WTC11 (cell line): ENCODE results near the gene UGT2A1. TPM values are rescaled to one million over a fixed set of nuclear protein-coding genes. Genes with fewer than 3 reads are reported as not detected.
"Not testable (repeated sequence)": the region's sequence is repeated elsewhere in the genome, so short reads cannot be mapped to it uniquely, and the experiment has no call there.

Experiments
- ATAC-seq: fragments of 200-7000 bp; cut with Tn5 transposase; 2 replicates; pipeline ENCODE4 v1.10.0; 2021; ENCODE audit warnings: mild to moderate bottlenecking, moderate library complexity
- CTCF ChIA-PET: fragments of 300-600 bp; sonication (Branson Sonifier 250); formaldehyde crosslinking; loops from one replicate; lab custom pipeline; 2021; ENCODE audit warnings: antibody characterized with exemption; lab: Charles Lee
- POLR2A ChIA-PET: fragments of 350-600 bp; sonication (Branson Sonifier 250); formaldehyde crosslinking; loops from one replicate; lab custom pipeline; 2021; ENCODE audit warnings: antibody characterized with exemption; lab: Charles Lee
- DNase-seq: peaks from one replicate; pipeline ENCODE4 v3.0.0; 2021; ENCODE audit warnings: low spot score
- H3K27ac Mint-ChIP-seq: 2 replicates; pipeline ENCODE4 v1.8.0; 2021; ENCODE audit warnings: mixed read lengths
- H3K27me3 Mint-ChIP-seq: 2 replicates; pipeline ENCODE4 v1.8.0; 2021; ENCODE audit warnings: low read depth, mild to moderate bottlenecking, moderate library complexity, mixed read lengths
- H3K36me3 Mint-ChIP-seq: 2 replicates; pipeline ENCODE4 v1.8.0; 2021; ENCODE audit warnings: mixed read lengths
- H3K4me1 Mint-ChIP-seq: 2 replicates; pipeline ENCODE4 v1.8.0; 2022; ENCODE audit warnings: mixed read lengths
- H3K4me3 Mint-ChIP-seq: 2 replicates; pipeline ENCODE4 v1.8.0; 2021; ENCODE audit warnings: mild to moderate bottlenecking, moderate library complexity, mixed read lengths
- H3K9me3 Mint-ChIP-seq: 2 replicates; pipeline ENCODE4 v1.8.0; 2021; ENCODE audit warnings: mixed read lengths
- FOXK1 ChIP-seq: sonication (generic); formaldehyde crosslinking; IDR thresholded peaks from 2 replicates; pipeline ENCODE4 v1.8.0; 2022; ENCODE audit warnings: mild to moderate bottlenecking, moderate library complexity, missing genetic modification reagents
- NR1H2 ChIP-seq: sonication (generic); formaldehyde crosslinking; IDR thresholded peaks from 2 replicates; pipeline ENCODE4 v1.9.0; 2021; ENCODE audit warnings: mild to moderate bottlenecking, moderate library complexity, missing genetic modification reagents
- NR2C2 ChIP-seq: sonication (generic); formaldehyde crosslinking; IDR thresholded peaks from 2 replicates; pipeline ENCODE4 v1.8.0; 2022; ENCODE audit warnings: mild to moderate bottlenecking, missing genetic modification reagents
- SMAD4 ChIP-seq: sonication (generic); formaldehyde crosslinking; IDR thresholded peaks from 2 replicates; pipeline ENCODE4 v1.8.0; 2022; ENCODE audit warnings: mild to moderate bottlenecking, missing genetic modification reagents
- STAT6 ChIP-seq: sonication (generic); formaldehyde crosslinking; conservative IDR thresholded peaks from 2 replicates; pipeline ENCODE4 v1.8.1; 2023; ENCODE audit warnings: mild to moderate bottlenecking, low read depth, missing genetic modification reagents, moderate library complexity
- ZNF219 ChIP-seq: sonication (generic); formaldehyde crosslinking; IDR thresholded peaks from 2 replicates; pipeline ENCODE4 v1.8.0; 2023; ENCODE audit warnings: missing genetic modification reagents, mild to moderate bottlenecking, borderline replicate concordance
- ZNF396 ChIP-seq: fragments of 250-450 bp; sonication (Bioruptor Pico); IDR thresholded peaks from 2 replicates; pipeline ENCODE4 v1.8.0; 2021; ENCODE audit warnings: mild to moderate bottlenecking, moderate library complexity, borderline replicate concordance
- ZNF423 ChIP-seq: fragments of 250-450 bp; sonication (Bioruptor Pico); IDR thresholded peaks from 2 replicates; pipeline ENCODE4 v2.1.2; 2022; ENCODE audit warnings: mild to moderate bottlenecking, moderate library complexity
- ZNF425 ChIP-seq: fragments of 250-450 bp; sonication (Bioruptor Pico); conservative IDR thresholded peaks from 2 replicates; pipeline ENCODE4 v1.9.0; 2021; ENCODE audit warnings: mild to moderate bottlenecking
- total RNA-seq: library from RNA; stranded (reverse); gene quantifications from 3 replicates; pipeline ENCODE4 v1.2.3, GENCODE V29; 2021
- TF ChIP-seq, protein P1 (sequence below): sonication (generic); formaldehyde crosslinking; IDR thresholded peaks from 2 replicates; pipeline ENCODE4 v1.8.1; 2023; ENCODE audit warnings: mild to moderate bottlenecking, missing genetic modification reagents
- TF ChIP-seq, protein P2 (sequence below): sonication (generic); formaldehyde crosslinking; conservative IDR thresholded peaks from 2 replicates; pipeline ENCODE4 v1.8.1; 2022; ENCODE audit warnings: mild to moderate bottlenecking, missing genetic modification reagents

The UGT2A1 gene
- total RNA-seq, 1 experiment from 2014 or later = 0.81 TPM

DNA sequence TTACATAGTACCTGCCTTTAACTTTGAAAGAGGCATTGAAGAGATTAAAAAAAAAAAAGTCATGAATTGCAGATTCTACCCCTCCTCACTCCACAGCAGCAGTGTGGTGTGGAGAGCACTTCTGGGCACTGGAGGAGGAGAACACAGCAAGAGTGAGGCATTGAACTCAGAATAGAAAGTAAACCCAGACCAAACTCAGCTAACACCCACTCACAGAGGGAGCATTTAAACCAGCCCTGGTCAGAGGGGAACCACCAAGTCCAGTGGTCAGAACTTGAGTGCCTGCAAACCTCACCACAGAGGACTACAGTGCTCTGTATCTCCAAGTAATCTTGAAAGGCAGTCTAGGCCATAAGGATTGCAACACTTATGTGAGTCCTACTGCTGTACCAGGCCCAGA lies 15.6 kb upstream of the UGT2A1 start:
- Mint-ChIP-seq H3K4me3 (no peak overlapping the region), H3K4me1 (peaks cover 8% of the 10 kb centered on the region), H3K27ac (no peak overlapping the region), H3K27me3 (no peaks in the 10 kb centered on the region; the same call in 1 of the 2 replicates), H3K9me3 (peaks cover 5% of the 10 kb centered on the region), H3K36me3 (peaks cover 5% of the 10 kb centered on the region)
- TF ChIP-seq ZNF396 (CRISPR knock-in tag) = no peak
- no peak for TF ChIP-seq STAT6
- TF ChIP-seq, protein P1, sequence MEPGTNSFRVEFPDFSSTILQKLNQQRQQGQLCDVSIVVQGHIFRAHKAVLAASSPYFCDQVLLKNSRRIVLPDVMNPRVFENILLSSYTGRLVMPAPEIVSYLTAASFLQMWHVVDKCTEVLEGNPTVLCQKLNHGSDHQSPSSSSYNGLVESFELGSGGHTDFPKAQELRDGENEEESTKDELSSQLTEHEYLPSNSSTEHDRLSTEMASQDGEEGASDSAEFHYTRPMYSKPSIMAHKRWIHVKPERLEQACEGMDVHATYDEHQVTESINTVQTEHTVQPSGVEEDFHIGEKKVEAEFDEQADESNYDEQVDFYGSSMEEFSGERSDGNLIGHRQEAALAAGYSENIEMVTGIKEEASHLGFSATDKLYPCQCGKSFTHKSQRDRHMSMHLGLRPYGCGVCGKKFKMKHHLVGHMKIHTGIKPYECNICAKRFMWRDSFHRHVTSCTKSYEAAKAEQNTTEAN = no peak
- TF ChIP-seq ZNF219 (CRISPR knock-in tag) = no peak
- TF ChIP-seq NR1H2 (CRISPR knock-in tag) = no peak
- no peak for TF ChIP-seq ZNF423
- no peak for TF ChIP-seq ZNF425 (CRISPR knock-in tag)
- no peak for DNase-seq
- no peak for ATAC-seq
- CTCF ChIA-PET = no interaction called here
- POLR2A ChIA-PET = no interaction called here

DNA sequence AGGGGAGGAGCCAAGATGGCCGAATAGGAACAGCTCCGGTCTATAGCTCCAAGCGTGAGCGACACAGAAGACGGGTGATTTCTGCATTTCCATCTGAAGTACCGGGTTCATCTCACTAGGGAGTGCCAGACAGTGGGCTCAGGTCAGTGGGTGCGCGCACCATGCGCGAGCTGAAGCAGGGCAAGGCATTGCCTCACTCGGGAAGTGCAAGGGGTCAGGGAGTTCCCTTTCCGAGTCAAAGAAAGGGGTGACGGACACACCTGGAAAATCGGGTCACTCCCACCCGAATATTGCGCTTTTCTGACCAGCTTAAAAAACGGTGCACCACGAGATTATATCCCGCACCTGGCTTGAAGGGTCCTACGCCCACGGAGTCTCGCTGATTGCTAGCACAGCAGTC lies 11.0 kb upstream of the UGT2A1 start:
- peak overlapping the region; percentile 70; the same call in 1 of the 2 replicates for H3K27ac Mint-ChIP-seq
- H3K4me1 Mint-ChIP-seq = peaks cover 14% of the 10 kb centered on the region
- H3K4me3 Mint-ChIP-seq = peak overlapping the region; percentile 78
- CTCF ChIA-PET, H3K27me3 Mint-ChIP-seq, DNase-seq, ATAC-seq, POLR2A ChIA-PET: not testable (repeated sequence)
- H3K9me3 Mint-ChIP-seq = peaks cover 30% of the 10 kb centered on the region
- peaks cover 21% of the 10 kb centered on the region for H3K36me3 Mint-ChIP-seq

DNA sequence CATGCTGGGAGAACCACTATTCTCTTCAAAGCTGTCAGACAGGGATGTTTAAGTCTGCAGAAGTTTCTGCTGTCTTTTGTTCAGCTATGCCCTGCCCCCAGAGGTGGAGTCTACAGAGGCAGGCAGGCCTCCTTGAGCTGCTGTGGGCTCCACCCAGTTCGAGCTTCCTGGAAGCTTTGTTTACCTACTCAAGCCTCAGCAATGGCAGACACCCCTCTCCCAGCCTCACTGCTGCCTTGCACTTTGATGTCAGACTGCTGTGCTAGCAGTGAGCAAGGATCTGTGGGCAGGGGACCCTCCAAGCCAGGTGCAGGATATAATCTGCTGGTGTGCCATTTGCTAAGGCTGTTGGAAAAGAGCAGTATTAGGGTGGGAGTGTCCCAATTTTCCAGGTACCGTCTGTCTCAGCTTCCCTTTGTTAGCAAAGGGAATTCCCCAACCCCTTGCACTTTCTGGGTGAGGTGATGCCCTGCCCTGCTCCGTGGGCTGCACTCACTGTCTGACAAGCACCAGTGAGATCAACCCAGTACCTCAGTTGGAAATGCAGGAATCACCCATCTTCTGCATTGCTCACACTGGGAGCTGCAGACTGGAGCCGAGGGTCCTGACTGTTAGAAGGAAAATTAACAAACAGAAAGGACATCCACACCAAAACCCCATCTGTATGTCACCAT lies 8.2 kb upstream of the UGT2A1 start:
- Mint-ChIP-seq H3K36me3 (peaks cover 24% of the 10 kb centered on the region), H3K9me3 (peaks cover 31% of the 10 kb centered on the region), H3K4me1 (peaks cover 21% of the 10 kb centered on the region)
- H3K4me3 Mint-ChIP-seq, H3K27ac Mint-ChIP-seq, H3K27me3 Mint-ChIP-seq, DNase-seq, POLR2A ChIA-PET, CTCF ChIA-PET, ATAC-seq: not testable (repeated sequence)

GRCh38 chr4:69658133-69658532 lies 5.1 kb upstream of the UGT2A1 start:
- Mint-ChIP-seq H3K27ac (no peak overlapping the region), H3K4me1 (peaks cover 9% of the 10 kb centered on the region), H3K9me3 (peaks cover 24% of the 10 kb centered on the region), H3K4me3 (no peak overlapping the region), H3K36me3 (peaks cover 20% of the 10 kb centered on the region), H3K27me3 (peaks cover 7% of the 10 kb centered on the region)
- POLR2A ChIA-PET = no interaction called here
- TF ChIP-seq FOXK1 (CRISPR knock-in tag) (no peak), SMAD4 (CRISPR knock-in tag) (no peak), NR2C2 (CRISPR knock-in tag) (no peak)
- TF ChIP-seq, protein P2, sequence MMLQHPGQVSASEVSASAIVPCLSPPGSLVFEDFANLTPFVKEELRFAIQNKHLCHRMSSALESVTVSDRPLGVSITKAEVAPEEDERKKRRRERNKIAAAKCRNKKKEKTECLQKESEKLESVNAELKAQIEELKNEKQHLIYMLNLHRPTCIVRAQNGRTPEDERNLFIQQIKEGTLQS (CRISPR knock-in tag) = no peak
- DNase-seq (no peak), ATAC-seq (no peak)
- CTCF ChIA-PET = no interaction called here
